ENCODE data around the gene GGCT.
A peak's percentile ranks its signal among the peaks of the same experiment; 100 is the strongest.

GGCT gene, protein sequence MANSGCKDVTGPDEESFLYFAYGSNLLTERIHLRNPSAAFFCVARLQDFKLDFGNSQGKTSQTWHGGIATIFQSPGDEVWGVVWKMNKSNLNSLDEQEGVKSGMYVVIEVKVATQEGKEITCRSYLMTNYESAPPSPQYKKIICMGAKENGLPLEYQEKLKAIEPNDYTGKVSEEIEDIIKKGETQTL

DNA sequence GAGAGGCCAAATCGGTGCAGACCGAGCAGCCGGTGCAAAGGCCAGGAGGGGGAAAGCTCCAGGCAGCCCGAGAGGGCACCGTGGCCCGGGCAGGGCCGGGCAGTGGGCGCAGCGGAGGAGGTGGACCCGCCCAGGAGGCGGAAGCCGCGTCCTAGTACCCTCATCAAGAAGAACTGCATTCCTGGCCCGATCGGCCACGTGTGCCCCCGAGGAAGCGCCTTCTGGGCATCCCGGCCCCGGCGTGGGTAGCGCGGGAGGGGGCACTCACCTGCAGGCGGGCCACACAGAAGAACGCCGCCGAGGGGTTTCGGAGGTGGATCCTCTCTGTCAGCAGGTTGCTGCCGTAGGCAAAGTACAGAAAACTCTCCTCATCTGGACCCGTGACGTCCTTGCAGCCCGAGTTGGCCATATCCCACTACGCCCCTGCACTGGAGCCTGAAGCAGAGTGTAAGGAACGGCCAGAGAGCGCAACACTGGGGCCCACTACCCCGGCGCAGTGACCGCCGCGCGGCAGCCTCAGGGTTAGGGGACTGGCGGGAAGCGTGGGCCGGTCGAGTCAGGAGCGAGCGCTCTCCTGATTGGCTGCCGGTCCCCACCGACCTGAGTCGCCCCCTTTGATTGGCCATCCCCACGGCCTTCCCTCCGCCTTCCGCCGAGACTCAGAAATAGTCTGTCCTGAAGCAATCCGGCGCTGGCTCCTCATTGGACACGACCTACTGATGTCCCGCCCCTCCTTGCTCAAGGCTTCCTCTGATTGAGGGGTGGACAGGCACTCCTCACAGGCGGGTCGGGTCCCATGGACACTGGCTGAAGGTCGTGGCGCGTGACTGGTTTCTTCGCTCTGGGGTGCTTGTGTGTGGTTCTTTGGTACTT, at the start of gene GGCT:
Gene GGCT, minus strand, starts transcription at position 529 of the 873 bp plus-strand sequence. Its CDS starts 120 bp downstream, at position 409.
- POLR2A ChIA-PET: no interaction called here
- no peaks in the 10 kb centered on the region for H3K9me3 ChIP-seq (ENCODE audit: control insufficient read depth, insufficient read depth, low read depth, low read length)
- peaks cover 0 to 12% of the 10 kb centered on the region in 2 experiments; a peak in 2 of 3 replicates for H3K36me3 ChIP-seq (ENCODE audit: control insufficient read depth in 2 of 2, insufficient read depth in 1 of 2, low read length in 2 of 2)
- H3K27ac ChIP-seq (ENCODE audit: extremely low read depth, low read depth, low read length): peak within 1 kb of the TSS; percentile 68
- 0 out of 2 replicates have a peak, but pooled peaks cover 5% of the 10 kb centered on the region for H3K4me1 ChIP-seq (ENCODE audit: control insufficient read depth, insufficient read depth, low read length)
- CTCF ChIA-PET: interaction anchor here (0.6 to 0.7 kb wide), 2 partner anchors 45 to 65 kb away, joined by 3 to 4 read pairs; no protein-coding TSS in a partner anchor
- H3K4me3 ChIP-seq (ENCODE audit: low read depth, low read length): peak within 1 kb of the TSS; percentile 84
- no peak for TF ChIP-seq ZNF37A (tag by site-specific recombination; IDR thresholded peaks at IDR 0.05)
- TF ChIP-seq ZNF132 (tag by site-specific recombination; IDR thresholded peaks at IDR 0.05; ENCODE audit: borderline replicate concordance): no peak
- no peak for TF ChIP-seq ZNF791 (tag by site-specific recombination; IDR thresholded peaks at IDR 0.05)
- TF ChIP-seq ZNF664 (tag by site-specific recombination; IDR thresholded peaks at IDR 0.05): no peak
- TF ChIP-seq MYNN (tag by site-specific recombination; IDR thresholded peaks at IDR 0.05; ENCODE audit: borderline replicate concordance): no peak
- no peak for TF ChIP-seq ZNF768 (tag by site-specific recombination; IDR thresholded peaks at IDR 0.05)
- no peak for TF ChIP-seq ZNF529 (tag by site-specific recombination; IDR thresholded peaks at IDR 0.05; ENCODE audit: insufficient replicate concordance)
- no peak for TF ChIP-seq PRDM1 (tag by site-specific recombination; IDR thresholded peaks at IDR 0.05)
- TF ChIP-seq ZNF449 (tag by site-specific recombination; IDR thresholded peaks at IDR 0.05): no peak
- 0 out of 2 replicates have a peak, but pooled peaks have one; percentile 10 for TF ChIP-seq ZNF660 (tag by site-specific recombination; IDR thresholded peaks at IDR 0.05)
- TF ChIP-seq ZNF623 (tag by site-specific recombination; IDR thresholded peaks at IDR 0.05): no peak
- TF ChIP-seq ZNF112 (tag by site-specific recombination; IDR thresholded peaks at IDR 0.05): no peak
- 0 out of 2 replicates have a peak, but pooled peaks have one; percentile 31 for TF ChIP-seq ZFP37 (tag by site-specific recombination; IDR thresholded peaks at IDR 0.05)
- TF ChIP-seq ZSCAN4 (tag by site-specific recombination; IDR thresholded peaks at IDR 0.05): no peak
- TF ChIP-seq ZNF777 (tag by site-specific recombination; IDR thresholded peaks at IDR 0.05; ENCODE audit: borderline replicate concordance): no peak
- TF ChIP-seq HOXD13 (CRISPR knock-in tag; IDR thresholded peaks at IDR 0.05; ENCODE audit: borderline replicate concordance): 0 out of 2 replicates have a peak, but pooled peaks have one; percentile 25
- TF ChIP-seq, protein P1, sequence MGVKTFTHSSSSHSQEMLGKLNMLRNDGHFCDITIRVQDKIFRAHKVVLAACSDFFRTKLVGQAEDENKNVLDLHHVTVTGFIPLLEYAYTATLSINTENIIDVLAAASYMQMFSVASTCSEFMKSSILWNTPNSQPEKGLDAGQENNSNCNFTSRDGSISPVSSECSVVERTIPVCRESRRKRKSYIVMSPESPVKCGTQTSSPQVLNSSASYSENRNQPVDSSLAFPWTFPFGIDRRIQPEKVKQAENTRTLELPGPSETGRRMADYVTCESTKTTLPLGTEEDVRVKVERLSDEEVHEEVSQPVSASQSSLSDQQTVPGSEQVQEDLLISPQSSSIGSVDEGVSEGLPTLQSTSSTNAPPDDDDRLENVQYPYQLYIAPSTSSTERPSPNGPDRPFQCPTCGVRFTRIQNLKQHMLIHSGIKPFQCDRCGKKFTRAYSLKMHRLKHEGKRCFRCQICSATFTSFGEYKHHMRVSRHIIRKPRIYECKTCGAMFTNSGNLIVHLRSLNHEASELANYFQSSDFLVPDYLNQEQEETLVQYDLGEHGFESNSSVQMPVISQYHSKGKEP (tag by site-specific recombination; IDR thresholded peaks at IDR 0.05): no peak
- TF ChIP-seq SP7 (tag by site-specific recombination; IDR thresholded peaks at IDR 0.05): peak; percentile 42; the same call in 1 of the 2 replicates
- TF ChIP-seq ZNF214 (tag by site-specific recombination; IDR thresholded peaks at IDR 0.05; ENCODE audit: borderline replicate concordance): no peak
- peak; percentile 69 for TF ChIP-seq ZNF335 (tag by site-specific recombination; conservative IDR thresholded peaks at IDR 0.05)
- TF ChIP-seq, protein P2, sequence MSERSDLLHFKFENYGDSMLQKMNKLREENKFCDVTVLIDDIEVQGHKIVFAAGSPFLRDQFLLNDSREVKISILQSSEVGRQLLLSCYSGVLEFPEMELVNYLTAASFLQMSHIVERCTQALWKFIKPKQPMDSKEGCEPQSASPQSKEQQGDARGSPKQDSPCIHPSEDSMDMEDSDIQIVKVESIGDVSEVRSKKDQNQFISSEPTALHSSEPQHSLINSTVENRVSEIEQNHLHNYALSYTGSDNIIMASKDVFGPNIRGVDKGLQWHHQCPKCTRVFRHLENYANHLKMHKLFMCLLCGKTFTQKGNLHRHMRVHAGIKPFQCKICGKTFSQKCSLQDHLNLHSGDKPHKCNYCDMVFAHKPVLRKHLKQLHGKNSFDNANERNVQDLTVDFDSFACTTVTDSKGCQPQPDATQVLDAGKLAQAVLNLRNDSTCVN (tag by site-specific recombination; optimal IDR thresholded peaks at IDR 0.05): peak; percentile 75
- TF ChIP-seq, protein P3, sequence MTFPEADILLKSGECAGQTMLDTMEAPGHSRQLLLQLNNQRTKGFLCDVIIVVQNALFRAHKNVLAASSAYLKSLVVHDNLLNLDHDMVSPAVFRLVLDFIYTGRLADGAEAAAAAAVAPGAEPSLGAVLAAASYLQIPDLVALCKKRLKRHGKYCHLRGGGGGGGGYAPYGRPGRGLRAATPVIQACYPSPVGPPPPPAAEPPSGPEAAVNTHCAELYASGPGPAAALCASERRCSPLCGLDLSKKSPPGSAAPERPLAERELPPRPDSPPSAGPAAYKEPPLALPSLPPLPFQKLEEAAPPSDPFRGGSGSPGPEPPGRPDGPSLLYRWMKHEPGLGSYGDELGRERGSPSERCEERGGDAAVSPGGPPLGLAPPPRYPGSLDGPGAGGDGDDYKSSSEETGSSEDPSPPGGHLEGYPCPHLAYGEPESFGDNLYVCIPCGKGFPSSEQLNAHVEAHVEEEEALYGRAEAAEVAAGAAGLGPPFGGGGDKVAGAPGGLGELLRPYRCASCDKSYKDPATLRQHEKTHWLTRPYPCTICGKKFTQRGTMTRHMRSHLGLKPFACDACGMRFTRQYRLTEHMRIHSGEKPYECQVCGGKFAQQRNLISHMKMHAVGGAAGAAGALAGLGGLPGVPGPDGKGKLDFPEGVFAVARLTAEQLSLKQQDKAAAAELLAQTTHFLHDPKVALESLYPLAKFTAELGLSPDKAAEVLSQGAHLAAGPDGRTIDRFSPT (tag by site-specific recombination; IDR thresholded peaks at IDR 0.05): peak; percentile 72; the same call in 1 of the 2 replicates
- TF ChIP-seq ZNF558 (tag by site-specific recombination; IDR thresholded peaks at IDR 0.05): no peak
- TF ChIP-seq ZNF521 (tag by site-specific recombination; IDR thresholded peaks at IDR 0.05): no peak
- no peak for TF ChIP-seq TCF7L2 (IDR thresholded peaks at IDR 0.05; ENCODE audit: borderline replicate concordance, low read depth, low read length)
- TF ChIP-seq ZNF658 (tag by site-specific recombination; IDR thresholded peaks at IDR 0.05): no peak
